GM18951 (cell line): ENCODE data around the gene NSD2.

Experiments
- POLR2A ChIP-seq: IDR thresholded peaks from 4 replicates; pipeline ENCODE4 v1.6.1; 2011; ENCODE audit warnings: mild to moderate bottlenecking; ENCODE audit not compliant: insufficient read length, insufficient read depth; ENCODE audit errors: extremely low read depth
- in situ Hi-C: fragments of 300-500 bp; cut with MboI; formaldehyde crosslinking; loops from one replicate; pipeline ENCODE4 v1.12.0; 2022; ENCODE audit warnings: low sequenced_read_pairs, mixed read lengths, inconsistent platforms; ENCODE audit not compliant: unreplicated experiment

Gene NSD2

GRCh38 chr4:1960170-1960825 is 89.1 kb downstream of the NSD2 start:
- TF ChIP-seq POLR2A, result no peak
- in situ Hi-C loops, result no loop called here

- in situ Hi-C loops, result no loop called here
- no peak for TF ChIP-seq POLR2A
Observed at GRCh38 chr4:1961038-1961437, 89.8 kb downstream of the NSD2 start.

GRCh38 chr4:1961563-1961962 is 90.4 kb downstream of the NSD2 start:
- in situ Hi-C loops, result no loop called here
- no peak for TF ChIP-seq POLR2A

DNA sequence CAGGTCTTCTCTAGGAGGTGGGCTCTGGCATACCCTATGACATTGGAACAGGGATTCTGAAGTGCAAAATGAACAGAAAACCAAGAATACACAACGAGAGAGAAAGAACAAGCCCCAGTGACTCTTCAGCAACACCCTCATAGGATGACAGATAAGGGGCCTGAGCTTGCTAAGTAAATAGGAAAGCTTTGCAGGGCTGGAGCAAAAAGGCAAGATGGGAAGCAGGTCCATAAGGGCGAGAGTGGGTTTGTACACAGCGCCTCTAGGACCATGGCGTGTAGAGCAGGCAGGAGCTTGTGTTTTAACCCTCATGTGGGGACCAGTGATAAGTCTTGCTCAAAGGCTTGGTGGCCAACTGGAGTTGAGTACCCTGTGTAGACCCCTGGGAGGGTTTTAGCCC is 91.8 kb downstream of the NSD2 start:
- no peak for TF ChIP-seq POLR2A
- in situ Hi-C loops, result no loop called here

DNA sequence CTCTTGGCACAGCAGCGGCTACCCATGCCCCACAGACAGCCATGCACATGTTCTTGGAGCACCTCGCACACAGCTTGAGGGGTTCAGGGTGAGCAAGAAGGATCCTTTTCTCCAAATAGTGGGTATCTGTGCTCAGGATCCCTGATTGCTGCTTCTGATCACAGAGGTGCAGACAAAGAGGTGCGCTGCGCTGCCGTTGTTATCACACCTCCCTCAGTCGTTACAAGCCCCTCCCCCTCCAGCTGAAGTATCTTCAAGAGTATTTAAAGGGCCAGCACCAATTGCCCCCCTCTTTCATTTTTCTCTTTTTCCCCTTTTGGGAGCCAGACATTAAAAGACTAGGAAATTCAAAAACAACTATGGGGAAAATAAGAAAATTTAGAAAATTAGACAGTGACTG is 93.2 kb downstream of the NSD2 start:
- TF ChIP-seq POLR2A, result no peak
- in situ Hi-C loops, result no loop called here

GRCh38 chr4:1964971-1965370 is 93.8 kb downstream of the NSD2 start:
- in situ Hi-C loops, result no loop called here

DNA sequence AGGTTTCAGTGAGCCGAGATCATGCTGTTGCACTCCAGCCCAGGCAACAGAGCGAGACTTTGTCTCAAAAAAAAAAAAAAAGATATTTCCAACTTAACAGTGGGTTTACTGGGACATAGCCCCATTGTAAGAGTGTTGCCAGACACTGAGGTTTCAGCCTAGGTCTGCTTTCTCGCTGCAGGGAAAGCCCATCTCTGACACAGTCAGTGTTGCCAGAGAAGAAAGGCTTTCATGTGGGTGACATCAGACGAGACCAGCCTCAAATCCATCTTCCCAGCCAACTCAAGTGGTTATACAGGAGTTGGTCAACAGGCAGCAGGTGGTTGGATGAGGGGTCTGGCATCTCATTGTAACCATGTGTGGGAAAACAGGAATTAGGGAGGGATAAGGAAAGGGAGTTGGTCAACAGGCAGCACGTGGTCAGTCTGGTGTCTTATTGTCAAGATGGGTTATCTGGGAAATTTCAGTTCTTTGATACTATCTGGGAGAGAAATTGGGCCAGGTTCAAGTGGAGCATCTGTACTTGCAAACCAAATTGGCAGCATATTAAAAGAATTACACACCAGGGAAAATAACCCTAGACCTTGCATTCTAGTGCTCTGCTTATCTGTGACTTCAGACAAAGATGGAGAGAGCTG is 96.4 kb downstream of the NSD2 start:
- TF ChIP-seq POLR2A, result no peak
- in situ Hi-C loops, result no loop called here

More at GRCh38 chr4:1964971-1965370, 93.8 kb downstream of the NSD2 start:
- TF ChIP-seq POLR2A, result no peak

GRCh38 chr4:1968686-1969295 is 97.6 kb downstream of the NSD2 start:
- no peak for TF ChIP-seq POLR2A
- in situ Hi-C loops, result no loop called here

GRCh38 chr4:1969928-1970723 is 98.9 kb downstream of the NSD2 start:
- in situ Hi-C loops, result no loop called here
- TF ChIP-seq POLR2A, result no peak

GRCh38 chr4:1970926-1971325 is 99.7 kb downstream of the NSD2 start:
- in situ Hi-C loops, result no loop called here

GRCh38 chr4:1971456-1972200 is 100.4 kb downstream of the NSD2 start:
- in situ Hi-C loops, result no loop called here
- peak; percentile 11 for TF ChIP-seq POLR2A

More at GRCh38 chr4:1970926-1971325, 99.7 kb downstream of the NSD2 start:
- no peak for TF ChIP-seq POLR2A

DNA sequence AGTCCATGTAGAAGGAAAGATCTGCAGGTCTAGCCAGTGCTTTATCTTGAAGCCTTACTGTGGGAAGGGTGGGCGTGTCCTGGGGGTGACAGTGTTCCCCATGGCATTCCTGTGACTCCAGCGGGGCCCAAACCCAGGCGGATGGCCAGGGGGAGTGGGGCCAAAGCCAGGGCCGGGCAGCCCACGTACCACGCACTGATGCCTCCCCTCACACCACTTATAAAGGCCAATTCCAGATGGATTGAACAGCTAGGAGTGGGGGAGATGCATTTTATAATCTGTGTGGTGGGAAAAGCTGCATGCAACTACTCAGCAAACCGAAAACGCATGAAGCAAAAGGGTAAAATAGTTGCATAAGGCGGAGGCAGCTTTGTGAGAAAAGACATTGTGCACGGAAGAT is 101.2 kb downstream of the NSD2 start:
- in situ Hi-C loops, result no loop called here
- TF ChIP-seq POLR2A, result no peak

DNA sequence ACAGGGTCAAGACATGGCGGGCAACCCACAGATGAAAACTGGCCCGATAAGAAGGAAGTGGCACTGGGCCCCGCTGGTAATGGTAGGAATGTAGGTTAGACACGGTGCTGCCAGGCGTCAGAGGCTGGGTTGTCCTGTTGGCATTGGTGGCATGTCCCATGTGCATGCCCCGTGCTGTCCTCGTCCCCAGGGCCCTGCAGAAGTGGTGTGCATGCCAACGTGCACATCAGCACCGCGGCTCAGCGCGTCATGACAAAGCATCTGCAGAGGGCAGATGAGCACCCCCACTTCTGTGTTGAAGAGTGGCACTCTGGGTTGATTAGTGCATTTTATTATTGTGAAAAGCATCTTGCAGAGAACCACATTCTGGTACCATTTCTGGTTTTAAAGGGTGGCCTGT is 102.0 kb downstream of the NSD2 start:
- in situ Hi-C loops, result no loop called here
- no peak for TF ChIP-seq POLR2A
